NCI-H2196 treated with DMSO at 0.1 percent for 48 hours (cell line): Measurements from ENCODE around the gene NRXN3.

Experiments used
- DNase-seq: peaks from one replicate; lab custom pipeline; 2025; ENCODE audit not compliant: unreplicated experiment; lab: John Stamatoyannopoulos, UW

NRXN3 gene

DNA sequence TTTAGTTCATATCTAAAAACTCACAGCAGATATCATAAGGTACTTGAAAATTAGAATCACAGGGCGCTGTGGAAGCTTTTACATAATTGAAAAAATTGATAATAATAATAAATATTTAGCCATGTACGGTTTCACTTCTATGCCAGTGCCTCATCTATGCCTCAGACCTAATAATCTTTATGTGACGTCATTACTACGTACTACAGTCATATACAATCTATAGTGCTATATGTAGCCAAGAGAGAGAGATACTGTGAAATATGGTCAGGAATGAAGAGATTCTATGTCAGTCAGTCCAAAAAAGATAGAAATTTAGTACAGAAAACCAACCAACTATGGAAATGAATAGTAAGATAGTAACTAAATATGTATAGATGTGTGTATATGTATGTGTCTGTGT is 1010.5 kb downstream of the NRXN3 start:
- DNase-seq, result no peak

DNA sequence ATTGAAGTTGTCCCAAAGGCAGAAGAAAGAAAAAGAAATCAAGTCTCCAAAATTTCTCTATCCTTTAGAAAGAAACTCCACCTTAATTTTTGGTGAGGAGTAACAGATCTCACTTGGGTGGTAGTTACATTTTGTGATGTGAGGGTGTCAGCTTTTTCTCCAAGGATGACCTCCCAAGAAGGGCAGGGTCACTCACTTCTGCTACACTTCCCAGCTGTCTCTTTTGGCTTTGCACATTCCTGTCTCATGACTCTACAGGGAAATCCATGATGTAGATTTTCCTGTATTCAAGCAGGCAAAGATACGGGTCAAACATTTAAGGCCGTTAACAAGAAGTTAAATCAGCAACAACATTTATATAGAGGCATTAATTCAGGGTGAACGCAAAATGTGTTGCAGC is 1016.4 kb downstream of the NRXN3 start:
- DNase-seq, result no peak

DNA sequence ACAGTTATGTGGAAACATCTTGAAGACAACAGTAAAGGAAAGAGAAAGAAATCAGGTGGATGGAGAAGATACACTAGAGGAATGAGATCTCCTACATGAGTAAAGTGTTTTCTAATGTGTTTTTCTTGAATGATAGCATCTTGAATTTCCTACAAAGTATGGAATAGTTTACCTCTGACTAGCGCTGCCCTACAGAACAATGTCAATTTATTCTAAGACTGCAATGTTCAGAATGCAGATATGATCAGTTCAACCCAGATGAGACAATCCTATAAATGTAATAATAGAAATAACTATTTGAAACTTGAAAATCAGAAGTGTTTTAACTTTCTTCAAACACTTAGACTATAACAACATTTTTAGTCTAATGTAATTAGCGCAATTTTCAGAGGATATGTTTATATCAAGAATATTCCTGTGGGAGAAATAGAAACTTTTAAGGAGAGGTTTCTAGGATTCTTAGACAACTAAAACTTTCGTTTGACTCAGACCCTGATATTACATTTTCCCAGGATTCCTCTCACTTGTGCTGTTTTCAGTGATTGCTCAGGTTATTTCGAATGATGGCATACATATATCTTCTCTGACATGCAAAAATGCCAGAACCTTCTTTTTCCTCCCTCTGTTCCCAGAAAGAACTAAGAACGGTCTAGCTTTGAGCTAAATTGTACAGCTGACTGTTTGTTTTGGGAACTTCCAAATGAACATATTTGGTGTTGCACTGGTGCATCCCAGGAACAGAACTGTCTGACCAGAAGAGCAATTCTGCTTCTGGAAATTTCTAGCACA is 1023.7 kb downstream of the NRXN3 start:
- no peak for DNase-seq

DNA sequence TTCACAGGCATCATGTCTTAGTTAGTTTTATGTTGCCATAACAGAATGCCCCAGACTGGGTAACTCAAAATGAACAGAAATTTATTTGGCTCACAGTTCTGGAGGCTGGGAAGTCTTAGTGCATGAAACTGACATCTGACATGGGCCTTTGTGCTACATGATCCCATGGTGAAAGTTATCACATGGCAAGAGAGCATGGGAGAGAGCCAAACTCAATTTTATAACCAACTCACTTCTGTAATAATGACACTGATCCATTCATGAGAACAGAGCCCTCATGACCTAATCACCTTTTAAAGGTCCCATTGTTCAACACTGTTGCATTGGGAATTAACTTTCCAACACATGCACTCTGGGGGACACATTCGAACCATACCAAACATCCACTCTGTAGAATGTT is 1026.0 kb downstream of the NRXN3 start:
- no peak for DNase-seq

DNA sequence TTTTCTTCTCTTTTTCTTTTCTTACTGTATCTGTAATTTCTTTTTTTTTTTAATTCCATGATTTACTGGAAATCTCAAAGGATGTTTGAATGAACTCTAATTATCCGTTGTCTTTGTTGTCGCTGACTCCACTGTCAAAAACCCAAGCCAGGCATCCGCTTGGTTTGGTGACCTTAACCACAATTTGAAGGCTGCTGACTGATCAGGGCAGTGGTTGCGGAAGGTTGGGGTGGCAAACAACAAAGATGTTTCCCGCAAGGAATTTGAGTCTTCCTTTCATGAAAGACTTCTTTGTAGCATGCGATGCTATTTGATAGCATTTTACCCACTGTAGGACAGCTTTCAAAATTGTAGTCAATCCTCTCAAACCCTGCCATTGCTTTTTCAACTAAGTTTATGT is 1027.3 kb downstream of the NRXN3 start:
- no peak for DNase-seq

DNA sequence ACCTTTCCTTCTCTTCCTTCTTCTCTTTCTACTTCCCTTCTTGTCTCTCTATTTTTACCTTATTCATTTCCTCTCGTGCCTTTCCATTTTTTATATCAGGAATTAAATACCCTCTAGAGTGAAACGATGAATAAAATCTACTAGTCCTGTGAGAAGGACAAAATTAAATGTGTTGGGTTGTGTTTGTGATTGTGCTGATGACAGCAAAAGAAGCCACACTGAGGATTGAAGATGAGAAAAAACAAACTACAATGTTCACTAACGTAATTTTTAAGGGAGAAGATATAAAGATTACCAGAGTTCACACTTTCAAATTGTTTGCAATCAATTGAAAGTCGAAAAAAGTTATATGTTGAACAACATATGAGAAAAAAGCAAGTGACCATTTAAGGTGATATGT is 1029.0 kb downstream of the NRXN3 start:
- no peak for DNase-seq

DNA sequence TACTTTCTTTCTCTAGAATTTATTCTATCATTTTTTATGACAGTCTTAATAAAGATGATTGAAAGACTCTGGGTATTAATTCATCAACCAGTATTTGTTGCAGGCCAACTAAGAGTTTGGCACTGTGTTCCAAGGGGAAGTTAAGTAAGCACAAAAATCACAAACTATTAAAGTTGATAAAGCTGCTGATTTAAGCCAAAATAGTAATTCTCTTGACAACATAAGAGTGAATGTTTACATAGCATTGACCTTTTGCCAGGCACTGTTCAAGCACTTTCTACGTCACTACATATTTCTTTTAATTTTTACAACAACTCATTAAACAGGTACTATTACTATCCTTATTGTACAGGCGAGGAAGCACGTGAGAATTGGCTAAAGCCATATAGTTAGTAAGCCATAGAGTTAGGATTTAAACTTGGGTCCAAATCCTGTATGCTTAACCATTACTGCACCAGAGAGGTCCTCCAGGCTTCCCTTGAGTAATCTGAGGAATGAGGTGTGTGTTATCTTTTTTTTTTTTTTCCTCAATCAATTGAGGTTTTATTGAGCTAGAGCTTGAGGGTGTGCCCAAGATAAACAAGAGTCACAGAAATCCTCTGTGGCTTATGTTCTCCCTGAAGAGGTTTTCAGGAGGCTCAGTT is 1031.5 kb downstream of the NRXN3 start:
- DNase-seq, result no peak

DNA sequence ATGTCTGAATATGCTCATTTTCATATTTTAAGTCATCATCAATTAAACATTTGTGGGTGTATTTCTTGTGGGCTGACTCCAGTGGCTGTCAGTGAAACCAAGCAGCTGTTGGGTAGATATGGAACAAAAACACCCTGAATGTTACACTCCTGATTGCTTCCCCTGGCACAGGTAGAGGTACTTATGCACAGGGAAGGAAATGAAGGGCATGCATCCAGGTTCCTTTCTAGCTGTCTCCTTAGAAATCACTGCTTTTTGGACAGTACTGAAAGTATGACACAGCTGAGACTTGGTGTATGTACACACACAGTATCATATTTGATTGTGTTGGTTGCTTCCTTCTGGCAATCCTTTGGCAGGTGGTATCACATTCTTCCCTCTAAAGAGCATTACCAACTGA is 1034.4 kb downstream of the NRXN3 start:
- no peak for DNase-seq

DNA sequence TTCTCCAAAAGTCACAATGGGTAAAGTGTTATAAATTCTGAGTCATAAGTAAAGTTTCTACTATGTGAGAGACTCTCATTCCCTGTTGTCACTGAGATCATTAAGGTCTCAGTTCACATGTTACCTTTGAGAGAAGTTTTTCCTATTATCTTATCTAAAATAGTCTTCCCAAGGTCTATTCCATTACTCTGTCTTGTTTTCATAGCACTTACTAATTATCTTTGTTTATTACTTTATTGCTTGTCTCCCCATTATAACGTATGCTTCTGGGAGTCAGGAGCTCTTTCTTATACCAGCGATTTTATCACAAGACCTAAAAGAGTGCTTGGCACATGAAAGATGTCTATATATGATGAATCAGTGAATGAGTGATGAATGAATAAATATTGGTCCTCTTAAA is 1039.2 kb downstream of the NRXN3 start:
- DNase-seq, result no peak

DNA sequence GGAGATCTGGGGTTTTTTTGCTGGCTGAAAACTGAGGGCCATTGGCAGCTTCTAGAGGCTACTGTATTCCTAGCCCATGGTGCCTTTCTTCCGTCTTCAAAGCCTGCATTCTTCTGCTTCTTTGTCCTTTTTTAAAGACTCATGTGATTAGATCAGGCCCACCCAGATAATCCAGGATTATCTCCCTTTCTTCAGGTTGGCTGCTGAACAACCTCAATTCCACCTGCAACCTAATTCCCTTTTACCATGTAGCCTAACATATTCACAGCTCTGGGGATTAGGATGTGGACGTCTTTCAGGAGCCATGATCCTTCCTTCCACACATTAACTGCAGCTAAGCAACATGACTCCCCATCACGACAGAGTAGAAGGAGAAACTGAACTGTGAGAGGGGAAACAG is 1055.6 kb downstream of the NRXN3 start:
- DNase-seq, result no peak

DNA sequence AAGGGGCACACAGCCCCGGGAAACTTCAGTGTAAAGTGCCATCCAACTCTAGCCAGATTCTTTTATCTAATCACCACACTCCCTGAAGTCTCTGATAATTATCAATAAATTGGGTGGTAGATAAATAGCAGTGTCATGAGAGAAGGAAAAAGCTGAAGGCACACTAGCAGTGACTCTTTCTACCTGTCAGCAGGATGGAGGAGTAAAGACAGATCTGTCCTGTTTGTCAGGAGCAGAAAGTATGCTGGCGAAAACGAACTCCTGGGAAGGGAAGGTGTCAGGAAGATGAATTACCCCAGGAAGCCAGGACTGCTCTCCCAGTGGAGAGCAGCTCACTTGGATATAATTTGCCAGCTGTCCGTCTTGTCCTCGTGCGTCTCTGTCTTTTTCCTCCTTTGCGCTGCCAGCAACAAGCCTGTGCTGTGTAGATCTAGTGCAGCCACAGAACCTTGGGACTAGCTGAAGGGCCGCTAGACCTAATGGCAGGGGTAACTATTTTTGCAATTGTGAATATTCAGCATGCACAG is 1059.3 kb downstream of the NRXN3 start:
- no peak for DNase-seq

DNA sequence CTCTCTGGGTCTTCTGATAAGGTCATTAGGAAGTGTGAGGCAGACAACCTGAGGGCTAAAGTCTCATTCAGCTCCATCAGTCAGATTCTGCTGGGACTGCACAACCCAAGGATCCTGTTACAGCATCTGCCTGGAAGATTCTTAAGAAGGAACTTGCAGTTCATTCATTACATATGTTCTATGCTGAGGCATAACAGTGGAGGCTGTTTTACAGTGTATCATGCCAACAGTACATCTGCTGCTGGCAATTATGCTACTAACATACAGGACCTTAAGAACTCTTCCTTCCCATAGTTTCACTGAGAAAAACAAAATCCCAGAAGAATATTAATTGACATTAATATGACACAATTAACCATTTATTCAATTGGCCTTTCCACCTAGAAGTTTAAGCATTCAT is 1072.5 kb downstream of the NRXN3 start:
- no peak for DNase-seq

DNA sequence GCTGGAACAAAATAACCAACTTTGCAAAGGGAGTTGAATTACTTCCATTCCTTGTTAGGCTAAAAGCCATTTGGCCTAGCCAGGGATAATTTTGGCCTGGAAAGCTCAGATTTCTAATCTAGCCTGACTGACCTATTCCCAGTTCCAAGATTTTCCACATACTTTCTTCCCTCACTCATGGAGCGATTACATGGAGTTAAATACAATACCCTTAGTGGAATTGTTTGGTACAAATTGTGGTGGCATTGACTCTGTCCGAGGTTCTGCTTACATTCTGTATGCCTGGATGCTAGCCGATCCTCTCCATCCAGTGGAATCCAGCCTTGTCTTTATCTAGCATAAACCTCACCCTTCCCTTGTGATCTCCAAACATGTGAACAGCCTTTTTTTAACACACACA is 1076.0 kb downstream of the NRXN3 start:
- no peak for DNase-seq

DNA sequence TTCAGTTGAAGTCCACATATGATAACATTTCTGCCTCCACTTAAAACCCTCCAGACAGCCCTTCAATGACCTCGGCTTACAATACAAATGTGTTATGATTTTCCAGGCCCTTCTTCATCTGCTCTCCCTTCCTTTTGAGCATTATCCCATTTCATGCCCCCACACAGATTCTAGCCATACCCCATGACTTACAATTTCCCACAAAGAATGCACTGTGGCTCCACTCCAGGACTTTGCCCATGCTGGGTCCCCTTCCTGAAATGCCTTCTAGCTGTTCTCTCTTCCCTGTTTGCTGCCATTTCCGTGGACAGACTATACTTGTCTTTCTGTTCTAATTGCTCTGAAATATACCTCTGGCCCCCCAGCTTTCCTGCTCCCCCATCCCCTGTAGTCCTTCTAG is 1078.0 kb downstream of the NRXN3 start:
- DNase-seq, result no peak

DNA sequence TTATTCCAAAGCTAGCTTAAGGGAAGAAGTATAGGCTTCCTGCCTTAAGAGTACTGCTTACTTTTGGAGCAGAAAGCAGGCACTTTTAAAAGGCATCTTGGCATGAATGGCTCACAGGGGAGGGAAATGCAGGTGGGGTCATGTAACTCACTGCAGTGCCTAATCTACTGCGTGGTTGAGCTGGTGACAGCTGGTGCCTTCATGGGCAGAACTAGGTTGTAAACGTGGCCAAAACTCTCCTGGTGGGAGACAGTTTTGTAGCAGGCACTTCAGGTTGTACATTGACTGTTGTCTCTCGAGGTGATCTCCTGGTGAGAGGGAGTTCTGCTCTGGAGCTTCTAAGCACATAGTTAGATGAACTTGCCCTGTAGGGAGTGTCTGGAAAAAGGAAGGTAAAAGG is 1078.6 kb downstream of the NRXN3 start:
- no peak for DNase-seq

DNA sequence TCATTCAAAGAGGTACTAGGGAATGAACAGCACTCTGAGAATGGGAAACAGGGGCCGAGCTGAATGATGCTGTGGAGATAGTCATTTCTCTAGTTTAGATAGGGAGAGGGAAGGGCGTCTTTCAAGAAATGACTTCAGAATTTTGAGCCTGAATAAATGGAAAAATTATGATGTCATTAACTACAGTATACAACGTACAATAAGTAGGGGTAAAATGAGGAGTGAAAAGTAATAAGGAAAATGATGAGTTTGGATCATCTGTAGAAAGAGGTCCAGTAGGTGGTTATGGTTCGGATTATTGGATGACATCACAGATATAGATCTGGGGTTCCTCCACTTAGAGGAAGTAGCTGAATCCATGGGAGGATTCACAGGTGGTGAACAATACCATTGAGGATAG is 1081.1 kb downstream of the NRXN3 start:
- DNase-seq, result no peak

DNA sequence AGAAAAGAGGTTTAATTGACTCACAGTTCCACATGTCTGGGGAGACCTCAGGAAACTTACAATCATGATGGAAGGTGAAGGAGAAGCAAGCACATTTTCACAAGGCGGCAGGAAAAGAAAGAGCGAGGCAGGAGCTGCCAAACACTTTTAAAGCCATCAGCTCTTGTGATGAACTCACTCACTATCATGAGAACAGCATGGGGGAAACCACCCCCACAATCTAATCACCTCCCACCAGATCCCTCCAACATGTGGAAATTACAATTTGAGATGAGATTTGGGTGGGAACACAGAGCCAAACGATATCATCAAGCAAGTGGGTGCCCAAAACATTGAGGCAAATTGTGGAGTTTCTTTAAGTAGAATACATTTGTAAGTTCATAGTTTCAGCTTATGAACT is 1083.4 kb downstream of the NRXN3 start:
- no peak for DNase-seq

DNA sequence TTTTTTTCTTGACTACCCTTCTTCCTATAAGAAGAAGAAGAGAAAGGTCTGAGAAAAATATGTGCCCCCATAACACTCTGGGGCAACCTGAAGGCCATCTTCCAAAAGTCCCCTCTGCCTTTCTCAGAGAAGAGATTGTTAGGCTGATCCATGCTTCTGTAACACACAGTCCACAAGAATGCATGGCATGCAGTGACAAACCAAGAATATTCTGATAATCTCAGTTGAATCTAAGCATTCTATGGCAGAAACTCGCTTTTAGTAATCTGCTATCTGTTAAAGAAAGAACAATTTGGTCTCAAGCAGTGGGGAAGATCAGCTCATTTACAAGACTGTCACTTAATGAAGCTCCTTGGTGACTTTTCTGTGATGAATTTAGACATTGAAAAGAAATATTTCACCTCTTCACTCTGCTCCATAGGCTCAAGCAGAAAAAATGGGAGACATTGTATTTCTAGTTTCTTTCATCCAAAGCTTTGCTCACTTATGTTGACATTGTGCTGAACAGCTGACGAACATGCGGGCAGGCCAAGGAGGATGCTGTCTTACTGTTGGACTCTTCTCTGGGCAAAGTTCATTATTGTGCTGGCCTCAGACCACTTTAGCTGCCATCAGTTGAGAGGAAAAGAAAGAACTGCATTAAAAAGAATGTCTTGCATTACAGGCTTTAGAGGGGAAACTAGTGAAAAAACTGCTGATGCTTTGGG is 1084.0 kb downstream of the NRXN3 start:
- no peak for DNase-seq

DNA sequence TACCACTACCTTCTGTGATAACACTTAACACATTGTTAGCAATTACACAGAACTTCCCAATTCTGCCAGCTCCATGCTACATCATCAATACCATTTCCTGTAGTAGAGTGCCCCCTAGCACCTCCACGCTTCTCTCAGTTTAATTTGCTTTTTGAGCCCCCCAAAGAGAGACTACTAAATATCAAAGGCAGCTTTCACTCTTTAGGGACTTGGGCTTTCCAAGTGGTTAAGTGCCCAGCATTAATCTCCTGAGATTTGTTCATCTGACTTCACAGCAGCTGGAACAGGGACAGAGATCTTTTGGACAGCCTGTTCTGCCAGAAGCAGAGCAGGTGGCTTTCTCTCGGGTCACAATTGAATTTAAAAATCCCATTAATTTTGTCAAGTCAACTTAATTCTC is 1086.2 kb downstream of the NRXN3 start:
- DNase-seq, result no peak

DNA sequence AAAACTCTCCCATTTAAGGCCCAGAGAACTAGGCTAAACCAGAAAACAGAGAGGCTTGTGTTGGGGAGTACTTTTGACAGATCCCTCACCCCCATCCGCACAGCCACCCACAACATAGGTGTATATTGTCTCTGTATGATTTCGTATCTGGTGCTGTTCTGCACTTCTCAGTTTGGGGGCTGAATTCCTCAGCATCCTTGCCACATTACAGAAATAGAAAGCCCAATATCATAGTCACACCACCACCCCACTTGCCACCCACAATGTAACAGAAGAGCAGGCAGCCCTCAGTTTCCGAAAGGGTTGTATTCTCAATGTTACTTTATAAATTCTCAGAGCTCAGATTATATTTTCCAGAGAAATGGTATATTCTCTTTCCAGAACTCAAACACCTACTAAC is 1090.2 kb downstream of the NRXN3 start:
- no peak for DNase-seq

DNA sequence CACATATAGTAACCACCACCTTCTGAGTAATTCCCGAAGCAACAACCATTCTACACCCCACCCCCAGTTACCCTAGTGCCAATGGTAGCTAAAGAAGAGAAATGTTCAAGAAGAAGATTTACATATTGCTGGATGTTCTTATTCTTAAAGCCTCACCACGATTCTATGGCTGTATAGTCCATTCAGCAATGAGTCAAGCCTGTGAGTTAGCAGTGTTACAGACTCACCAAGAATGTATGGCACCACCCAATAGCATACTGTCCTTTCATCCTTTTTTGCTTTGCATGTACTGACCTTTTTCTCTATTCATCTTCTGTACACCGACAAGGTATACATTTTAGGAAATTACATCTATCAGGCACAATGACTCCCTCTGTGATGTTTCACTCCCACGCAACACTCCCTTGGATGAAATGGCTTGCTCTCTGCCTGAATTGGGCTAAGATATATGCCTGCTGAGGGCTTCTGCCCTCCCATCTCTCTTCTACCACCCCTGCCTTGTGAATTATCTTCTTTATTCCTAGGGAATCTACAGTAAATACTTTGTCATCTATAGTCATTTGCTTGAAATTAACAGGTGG is 1095.3 kb downstream of the NRXN3 start:
- no peak for DNase-seq

DNA sequence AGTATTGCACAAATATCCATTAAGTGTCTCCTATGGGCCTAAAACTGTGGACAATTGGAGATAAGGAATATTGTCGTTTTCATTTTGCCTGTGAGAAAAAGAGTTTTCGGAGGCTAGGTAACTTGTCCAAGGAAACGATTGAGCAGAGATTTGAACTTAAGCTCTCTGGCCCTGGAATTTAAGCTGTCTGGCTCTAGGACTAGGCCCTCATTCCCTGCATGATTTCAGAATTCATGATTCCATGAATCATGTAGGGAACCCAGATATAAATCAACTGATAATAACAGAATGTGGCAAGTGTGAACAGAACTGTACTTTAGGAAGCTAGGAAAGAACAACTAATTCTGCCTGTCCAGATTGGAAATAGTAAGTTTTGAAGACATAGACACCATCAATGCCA is 1100.2 kb downstream of the NRXN3 start:
- DNase-seq, result no peak
